HFFc6 (cell line): Measurements from ENCODE around the gene LIN37. TPM values are rescaled to one million over a fixed set of nuclear protein-coding genes. Genes with fewer than 3 reads are reported as not detected.
"Not testable (repeated sequence)": the region's sequence is repeated elsewhere in the genome, so short reads cannot be mapped to it uniquely, and the experiment has no call there.

ENCODE experiments used
- DNase-seq: peaks from one replicate; pipeline ENCODE4 v3.0.0-alpha.2; 2018
- H3K27ac Mint-ChIP-seq: 2 replicates; pipeline ENCODE4 v1.8.0; 2020; ENCODE audit warnings: mild to moderate bottlenecking, mixed read lengths
- H3K27me3 Mint-ChIP-seq: 2 replicates; pipeline ENCODE4 v1.8.0; 2021; ENCODE audit warnings: mild to moderate bottlenecking, moderate library complexity, mixed read lengths; ENCODE audit not compliant: insufficient read depth
- H3K36me3 Mint-ChIP-seq: 2 replicates; pipeline ENCODE4 v1.8.0; 2021; ENCODE audit warnings: low read depth, mixed read lengths
- H3K4me1 Mint-ChIP-seq: 2 replicates; pipeline ENCODE4 v1.8.0; 2020; ENCODE audit warnings: low read depth, mixed read lengths
- H3K4me3 Mint-ChIP-seq: 2 replicates; pipeline ENCODE4 v1.8.0; 2020; ENCODE audit warnings: mild to moderate bottlenecking, moderate library complexity, mixed read lengths
- H3K9me3 Mint-ChIP-seq: 2 replicates; pipeline ENCODE4 v1.8.0; 2020; ENCODE audit warnings: mild to moderate bottlenecking, mixed read lengths
- CTCF ChIP-seq: fragments of 200-600 bp; sonication (generic); IDR thresholded peaks from 2 replicates; pipeline ENCODE4 v1.5.0; 2021; ENCODE audit warnings: antibody characterized with exemption, mild to moderate bottlenecking
- total RNA-seq, 6 experiments: library from RNA; stranded (reverse); fragmentation: NEBNext Ultra II Directional; extraction: Animal tissue kit (Norgen Biotek cat#: 25700); gene quantifications; 2 replicates in 1 of 6; 3 replicates in 5 of 6; pipeline ENCODE4 v1.2.3, GENCODE V29; 2021

LIN37 gene
- total RNA-seq, 6 experiments from 2014 or later, result 6.0 to 9.9 (median 8.7) TPM

- Mint-ChIP-seq H3K36me3 (peaks cover 8% of the 10 kb centered on the region; the same call in 1 of the 2 replicates), H3K27me3 (peaks cover 3% of the 10 kb centered on the region), H3K9me3 (no peaks in the 10 kb centered on the region), H3K4me1 (peaks cover 14% of the 10 kb centered on the region), H3K4me3 (no peak overlapping the region), H3K27ac (no peak overlapping the region)
- DNase-seq, result no peak
- TF ChIP-seq CTCF, result no peak
Measured at GRCh38 chr19:35721374-35721773, 27.0 kb upstream of the LIN37 start.

- H3K36me3 Mint-ChIP-seq, result peaks cover 8% of the 10 kb centered on the region; the same call in 1 of the 2 replicates
- no peak for TF ChIP-seq CTCF
- no peak for DNase-seq
Measured at GRCh38 chr19:35722461-35722860, 25.9 kb upstream of the LIN37 start.

DNA sequence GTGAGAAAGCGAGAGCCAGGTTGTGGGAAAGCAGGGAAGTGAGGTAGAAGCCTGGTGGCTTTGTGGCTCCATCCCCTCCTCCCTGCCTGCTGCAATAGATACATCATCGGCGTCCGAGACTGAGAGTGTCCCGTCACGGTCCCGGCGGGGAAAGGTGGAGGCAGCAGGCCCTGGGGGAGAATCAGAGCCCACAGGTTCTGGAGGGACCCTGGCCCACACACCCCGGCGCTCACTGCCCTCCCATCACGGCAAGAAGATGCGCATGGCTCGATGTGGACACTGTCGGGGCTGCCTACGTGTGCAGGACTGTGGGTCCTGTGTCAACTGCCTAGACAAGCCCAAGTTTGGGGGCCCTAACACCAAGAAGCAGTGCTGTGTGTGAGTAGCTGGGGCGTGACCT lies 25.5 kb upstream of the LIN37 start:
- H3K36me3 Mint-ChIP-seq, result peaks cover 8% of the 10 kb centered on the region; the same call in 1 of the 2 replicates
- H3K27me3 Mint-ChIP-seq, result peaks cover 2% of the 10 kb centered on the region; the same call in 1 of the 2 replicates
- no peak overlapping the region for H3K4me3 Mint-ChIP-seq
- no peaks in the 10 kb centered on the region for H3K9me3 Mint-ChIP-seq
- H3K27ac Mint-ChIP-seq, result peak overlapping the region; percentile 49; the same call in 1 of the 2 replicates
- H3K4me1 Mint-ChIP-seq, result peaks cover 9% of the 10 kb centered on the region
- no peak for DNase-seq
- TF ChIP-seq CTCF, result no peak

More at GRCh38 chr19:35722461-35722860, 25.9 kb upstream of the LIN37 start:
- H3K27ac Mint-ChIP-seq, result no peak overlapping the region
- peaks cover 2% of the 10 kb centered on the region; the same call in 1 of the 2 replicates for H3K27me3 Mint-ChIP-seq
- peaks cover 9% of the 10 kb centered on the region for H3K4me1 Mint-ChIP-seq
- H3K4me3 Mint-ChIP-seq, result no peak overlapping the region
- no peaks in the 10 kb centered on the region for H3K9me3 Mint-ChIP-seq

DNA sequence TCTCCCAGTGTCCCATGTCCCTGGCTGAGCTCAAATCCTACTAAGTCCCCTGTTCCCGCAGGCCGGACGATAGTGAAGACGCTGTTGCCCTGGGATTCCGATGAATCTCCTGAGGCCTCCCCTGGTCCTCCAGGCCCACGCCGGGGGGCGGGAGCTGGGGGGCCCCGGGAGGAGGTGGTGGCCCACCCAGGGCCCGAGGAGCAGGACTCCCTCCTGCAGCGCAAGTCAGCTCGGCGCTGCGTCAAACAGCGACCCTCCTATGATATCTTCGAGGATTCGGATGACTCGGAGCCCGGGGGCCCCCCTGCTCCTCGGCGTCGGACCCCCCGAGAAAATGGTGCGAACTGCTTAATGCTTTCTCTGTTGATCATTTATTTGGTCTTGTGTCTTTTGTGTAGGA lies 24.7 kb upstream of the LIN37 start:
- H3K27ac Mint-ChIP-seq, result no peak overlapping the region
- peaks cover 2% of the 10 kb centered on the region; the same call in 1 of the 2 replicates for H3K27me3 Mint-ChIP-seq
- peaks cover 8% of the 10 kb centered on the region; the same call in 1 of the 2 replicates for H3K36me3 Mint-ChIP-seq
- H3K9me3 Mint-ChIP-seq, result no peaks in the 10 kb centered on the region
- peaks cover 9% of the 10 kb centered on the region for H3K4me1 Mint-ChIP-seq
- no peak for TF ChIP-seq CTCF
- no peak for DNase-seq
- H3K4me3 Mint-ChIP-seq, result no peak overlapping the region

DNA sequence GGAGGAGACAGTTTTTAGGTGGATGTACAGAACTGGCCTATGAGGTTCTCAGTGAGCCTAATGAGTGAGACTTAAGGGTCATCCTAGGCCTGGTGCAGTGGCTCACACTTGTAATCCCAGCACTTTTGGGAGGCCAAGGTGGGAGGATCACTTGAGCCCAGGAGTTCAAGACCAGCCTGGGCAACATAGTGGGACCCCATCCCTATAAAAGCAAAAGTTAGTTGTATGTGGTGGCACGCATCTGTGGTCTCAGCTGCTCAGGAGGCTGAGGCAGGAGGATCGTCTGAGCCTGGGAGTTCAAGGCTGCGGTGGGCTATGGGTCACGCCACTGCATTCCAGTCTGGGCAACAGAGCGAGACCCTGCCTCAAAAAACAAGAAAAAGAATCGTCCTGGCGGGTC lies 24.2 kb upstream of the LIN37 start:
- not testable (repeated sequence) for DNase-seq, H3K9me3 Mint-ChIP-seq, H3K4me1 Mint-ChIP-seq, H3K36me3 Mint-ChIP-seq, H3K27ac Mint-ChIP-seq, H3K27me3 Mint-ChIP-seq, H3K4me3 Mint-ChIP-seq

DNA sequence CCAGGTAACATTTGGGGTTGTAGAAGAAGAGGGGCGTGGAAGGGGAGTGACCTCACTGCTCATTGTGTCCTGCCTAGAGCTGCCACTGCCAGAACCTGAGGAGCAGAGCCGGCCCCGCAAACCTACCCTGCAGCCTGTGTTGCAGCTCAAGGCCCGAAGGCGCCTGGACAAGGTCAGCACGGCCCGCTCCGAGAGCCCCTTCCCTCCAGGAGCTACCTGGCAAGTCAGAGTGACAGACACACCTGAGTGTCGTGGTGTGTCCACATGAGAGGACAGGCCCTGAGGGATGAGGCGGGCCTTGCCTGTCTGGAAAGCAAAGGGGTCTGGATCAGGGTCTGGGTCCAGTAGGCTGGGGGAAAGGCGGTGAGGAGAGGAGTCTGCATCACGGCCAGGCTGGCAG lies 23.8 kb upstream of the LIN37 start:
- TF ChIP-seq CTCF, result no peak
- no peaks in the 10 kb centered on the region for H3K9me3 Mint-ChIP-seq
- peaks cover 8% of the 10 kb centered on the region; the same call in 1 of the 2 replicates for H3K36me3 Mint-ChIP-seq
- no peak overlapping the region for H3K4me3 Mint-ChIP-seq
- no peak for DNase-seq
- peaks cover 2% of the 10 kb centered on the region; the same call in 1 of the 2 replicates for H3K27me3 Mint-ChIP-seq
- peaks cover 1% of the 10 kb centered on the region for H3K4me1 Mint-ChIP-seq
- H3K27ac Mint-ChIP-seq, result no peak overlapping the region
